Measurements from ENCODE around the gene AK1. TPM values are rescaled to one million over a fixed set of nuclear protein-coding genes. Genes with fewer than 3 reads are reported as not detected.
A peak's percentile ranks its signal among the peaks of the same experiment; 100 is the strongest.

The AK1 gene
- total RNA-seq, 4 donors from 2014 or later, result 37.4 to 75.0 (median 56.0) TPM

DNA sequence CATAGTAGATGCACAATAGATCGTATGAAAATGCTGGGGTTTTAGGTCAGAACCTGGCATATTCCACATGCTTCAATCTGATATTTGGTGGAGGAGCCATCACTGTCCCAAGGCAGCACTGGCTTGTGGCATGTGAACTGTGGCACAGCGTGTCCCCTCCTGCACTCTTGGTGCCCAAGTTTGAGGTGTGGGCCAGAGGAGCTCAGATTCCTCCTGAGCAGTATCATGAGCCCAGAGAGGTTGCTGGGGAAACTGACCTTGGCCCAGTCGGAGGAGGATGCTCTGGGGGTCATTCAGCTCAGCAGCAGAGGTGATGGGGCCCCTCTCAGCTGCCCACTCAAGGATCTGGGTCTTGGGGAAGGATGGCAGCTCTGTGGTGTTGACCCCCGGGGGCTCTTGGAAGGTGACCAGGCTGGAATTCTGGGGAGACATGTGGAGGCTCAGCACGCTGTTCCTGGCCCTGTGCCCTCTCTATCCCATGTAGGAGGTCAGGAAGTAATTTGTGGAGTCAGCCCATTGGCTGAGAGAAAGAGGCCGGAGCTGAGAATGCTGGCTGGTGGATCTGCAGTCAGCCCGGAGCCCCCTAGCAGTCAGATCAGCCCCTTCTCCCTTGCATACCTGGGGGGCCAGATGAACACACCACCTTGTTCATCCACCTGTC is 51.1 kb downstream of the AK1 start:
- intact Hi-C loops (cut with DNase I), result no loop called here
- Histone ChIP-seq H3K27ac (replicated peaks in 1 of 4) (peak overlapping the region in 2 of 4 donors; percentile 48 to 80), H3K27me3 (peaks cover 0 to 28% (median 7%) of the 10 kb centered on the region in 4 donors), H3K36me3 (peaks cover 5 to 75% (median 25%) of the 10 kb centered on the region in 4 donors), H3K4me3 (no peak overlapping the region), H3K9me3 (no peaks in the 10 kb centered on the region), H3K4me1 (peaks cover 45 to 54% (median 50%) of the 10 kb centered on the region in 4 donors)
- 74% methylated on average over 5 of the region's 7 CpGs for WGBS
- TF ChIP-seq, protein P1, sequence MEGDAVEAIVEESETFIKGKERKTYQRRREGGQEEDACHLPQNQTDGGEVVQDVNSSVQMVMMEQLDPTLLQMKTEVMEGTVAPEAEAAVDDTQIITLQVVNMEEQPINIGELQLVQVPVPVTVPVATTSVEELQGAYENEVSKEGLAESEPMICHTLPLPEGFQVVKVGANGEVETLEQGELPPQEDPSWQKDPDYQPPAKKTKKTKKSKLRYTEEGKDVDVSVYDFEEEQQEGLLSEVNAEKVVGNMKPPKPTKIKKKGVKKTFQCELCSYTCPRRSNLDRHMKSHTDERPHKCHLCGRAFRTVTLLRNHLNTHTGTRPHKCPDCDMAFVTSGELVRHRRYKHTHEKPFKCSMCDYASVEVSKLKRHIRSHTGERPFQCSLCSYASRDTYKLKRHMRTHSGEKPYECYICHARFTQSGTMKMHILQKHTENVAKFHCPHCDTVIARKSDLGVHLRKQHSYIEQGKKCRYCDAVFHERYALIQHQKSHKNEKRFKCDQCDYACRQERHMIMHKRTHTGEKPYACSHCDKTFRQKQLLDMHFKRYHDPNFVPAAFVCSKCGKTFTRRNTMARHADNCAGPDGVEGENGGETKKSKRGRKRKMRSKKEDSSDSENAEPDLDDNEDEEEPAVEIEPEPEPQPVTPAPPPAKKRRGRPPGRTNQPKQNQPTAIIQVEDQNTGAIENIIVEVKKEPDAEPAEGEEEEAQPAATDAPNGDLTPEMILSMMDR (IDR thresholded peaks at IDR 0.05), result no peak
- TF ChIP-seq EP300 (IDR thresholded peaks at IDR 0.05) (no peak), POLR2A (IDR thresholded peaks at IDR 0.05; ENCODE audit: low read depth) (no peak), POLR2AphosphoS5 (IDR thresholded peaks at IDR 0.05) (no peak)
- DNase-seq (ENCODE audit: extremely low spot score), result no peak

- intact Hi-C loops (cut with DNase I), result no loop called here
- Histone ChIP-seq H3K4me1 (peaks cover 43 to 54% (median 49%) of the 10 kb centered on the region in 4 donors), H3K27me3 (peaks cover 0 to 28% (median 7%) of the 10 kb centered on the region in 4 donors), H3K4me3 (no peak overlapping the region), H3K9me3 (no peaks in the 10 kb centered on the region), H3K36me3 (peaks cover 5 to 83% (median 29%) of the 10 kb centered on the region in 4 donors), H3K27ac (replicated peaks in 1 of 4) (no peak overlapping the region)
- WGBS, result 45% methylated on average over 23 of the region's 42 CpGs
- no peak for DNase-seq (ENCODE audit: extremely low spot score)
- TF ChIP-seq, protein P1 (IDR thresholded peaks at IDR 0.05), result peak in 2 of 3 experiments; percentile 29 to 43
- no peak for TF ChIP-seq POLR2AphosphoS5 (IDR thresholded peaks at IDR 0.05)
- TF ChIP-seq EP300 (IDR thresholded peaks at IDR 0.05), result no peak
These were observed 52.0 kb downstream of the AK1 start for GRCh38 chr9:127825319-127826051.

DNA sequence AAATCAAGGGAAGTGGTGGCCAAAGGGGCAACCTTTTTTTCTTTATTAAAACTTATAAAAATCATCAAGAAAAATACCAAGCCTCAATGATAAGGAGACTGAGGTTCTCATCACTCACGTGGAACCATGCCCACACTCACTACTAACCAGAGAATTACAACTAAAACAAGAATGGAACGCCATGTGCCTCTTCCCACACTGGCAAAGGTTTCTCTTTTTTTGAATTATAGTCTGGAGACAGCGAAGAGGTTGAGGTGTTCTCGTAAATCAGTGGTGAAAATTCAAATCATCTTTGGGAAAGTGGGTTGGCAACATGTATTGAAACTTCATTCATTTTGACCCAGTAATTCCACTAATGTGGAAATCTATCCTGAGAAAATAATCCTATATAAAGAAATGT is 55.4 kb downstream of the AK1 start:
- intact Hi-C loops (cut with DNase I), result no loop called here
- no peak for DNase-seq (ENCODE audit: extremely low spot score)
- Histone ChIP-seq H3K27ac (replicated peaks in 1 of 4) (no peak overlapping the region), H3K4me1 (peaks cover 13 to 23% (median 20%) of the 10 kb centered on the region in 4 donors), H3K9me3 (no peaks in the 10 kb centered on the region), H3K36me3 (peaks cover 5 to 99% (median 59%) of the 10 kb centered on the region in 4 donors), H3K27me3 (peaks cover 0 to 18% (median 5%) of the 10 kb centered on the region in 4 donors), H3K4me3 (no peak overlapping the region)
- TF ChIP-seq, protein P1 (IDR thresholded peaks at IDR 0.05), result no peak
- TF ChIP-seq EP300 (IDR thresholded peaks at IDR 0.05) (no peak), POLR2AphosphoS5 (IDR thresholded peaks at IDR 0.05) (no peak), POLR2A (IDR thresholded peaks at IDR 0.05; ENCODE audit: low read depth) (no peak)
- 80% methylated on average over 4 of the region's 4 CpGs for WGBS

DNA sequence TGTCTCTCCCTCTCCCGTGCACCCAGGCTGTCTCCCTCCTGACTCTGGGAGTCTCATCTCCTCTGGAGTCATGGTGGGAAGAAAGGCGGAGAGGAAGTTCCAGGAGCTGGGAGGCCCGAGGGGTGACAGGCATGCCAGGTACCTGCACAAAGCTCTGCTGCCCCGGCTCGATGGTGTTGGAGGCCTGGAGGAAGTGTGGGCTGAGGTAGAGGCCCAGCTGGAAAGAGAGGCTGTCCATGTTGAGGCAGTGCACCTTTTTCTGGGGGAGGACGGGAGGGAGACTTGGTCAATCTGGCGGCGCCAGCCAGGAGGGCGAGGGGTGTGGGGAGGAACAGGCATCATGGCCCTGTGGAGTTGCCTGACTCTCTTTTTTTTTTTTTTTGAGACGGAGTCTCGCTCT is 58.9 kb downstream of the AK1 start:
- no peaks in the 10 kb centered on the region for H3K9me3 ChIP-seq
- 94% methylated on average over 11 of the region's 11 CpGs for WGBS

More for the DNA sequence above, 58.9 kb downstream of the AK1 start:
- Histone ChIP-seq H3K27ac (replicated peaks in 1 of 4) (no peak overlapping the region), H3K36me3 (peaks cover 9 to 99% (median 72%) of the 10 kb centered on the region in 4 donors), H3K27me3 (no peaks in the 10 kb centered on the region), H3K4me3 (no peak overlapping the region), H3K4me1 (peaks cover 0 to 13% (median 5%) of the 10 kb centered on the region in 4 donors)
- TF ChIP-seq, protein P1 (IDR thresholded peaks at IDR 0.05), result no peak
- intact Hi-C loops (cut with DNase I), result no loop called here
- DNase-seq (ENCODE audit: extremely low spot score), result no peak

All from esophagus muscularis mucosa (tissue), 4 donors.